Right forelimb (tissue), 1 donor: Measurements from ENCODE around the gene JUP.

Experiments
- DNase-seq: peaks from one replicate; pipeline ENCODE4 v3.0.0-alpha.2; 2018

JUP gene

DNA sequence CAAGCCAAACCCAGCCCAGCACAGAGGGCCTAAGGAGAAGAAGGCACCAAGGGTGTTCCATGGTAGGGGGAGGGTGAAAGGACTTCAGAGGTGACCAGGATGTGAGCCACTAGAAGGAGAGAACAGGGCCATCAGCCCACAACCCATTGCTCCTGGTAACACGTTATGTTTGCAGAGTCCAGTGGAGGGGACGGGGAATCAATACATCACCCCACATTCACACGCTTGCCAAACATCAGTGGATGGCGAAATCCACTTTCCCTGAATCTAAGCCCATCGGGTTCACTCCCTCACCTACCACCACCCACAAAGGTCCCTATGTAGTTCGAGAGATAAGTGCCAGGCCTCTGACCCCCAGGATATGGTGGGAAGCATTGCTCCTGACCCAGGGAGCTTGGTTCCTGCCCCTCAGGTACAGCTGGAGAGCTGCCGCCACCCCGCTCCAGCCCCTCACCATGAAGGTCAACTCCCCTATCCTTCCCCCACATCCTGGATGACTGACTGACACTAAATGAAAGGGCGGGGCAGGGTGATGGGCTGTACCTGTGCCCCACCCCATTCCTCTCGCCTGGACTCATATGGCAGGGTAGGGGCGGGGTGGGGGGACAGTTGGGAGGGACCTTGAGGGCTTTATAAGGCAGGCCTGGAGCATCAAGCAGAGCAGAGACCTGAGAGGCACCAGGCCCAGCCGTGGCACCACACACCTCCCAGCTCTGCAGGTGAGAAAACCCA is 74.7 kb downstream of the JUP start, which contains the start of gene GAST:
Gene GAST, plus strand, starts transcription at position 663 of the 732 bp plus-strand sequence. CDS start 3,106 bp downstream, outside the sequence.
- DNase-seq: no peak

DNA sequence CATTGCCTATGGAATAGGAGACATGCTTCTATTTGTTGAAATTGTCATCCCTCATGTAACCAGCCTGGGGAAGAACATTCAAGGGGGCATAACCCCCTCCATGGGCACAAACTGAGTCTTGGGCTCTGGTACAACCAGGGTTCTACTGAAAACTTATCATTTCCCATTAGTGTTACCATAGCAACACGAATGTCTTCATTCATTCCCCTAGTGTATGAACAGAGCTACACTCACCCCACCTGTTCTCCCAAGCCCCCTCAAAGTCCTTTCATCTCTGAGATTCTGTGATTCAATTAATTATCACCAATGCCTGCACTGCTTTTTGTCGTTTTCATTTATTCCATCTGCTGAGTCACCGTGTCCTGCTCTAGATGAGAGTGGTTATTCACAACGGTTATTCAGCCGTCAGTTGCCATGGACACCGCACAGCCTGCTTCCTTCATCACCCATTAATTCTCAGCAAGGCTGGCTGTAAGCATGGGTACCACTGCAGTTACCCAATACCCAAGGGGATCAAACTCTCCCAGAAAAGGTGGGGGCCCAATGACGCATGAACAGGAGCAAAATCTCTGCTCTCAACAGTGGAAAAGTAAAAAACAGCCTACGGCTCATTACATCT is 75.9 kb downstream of the JUP start:
- no peak for DNase-seq

DNA sequence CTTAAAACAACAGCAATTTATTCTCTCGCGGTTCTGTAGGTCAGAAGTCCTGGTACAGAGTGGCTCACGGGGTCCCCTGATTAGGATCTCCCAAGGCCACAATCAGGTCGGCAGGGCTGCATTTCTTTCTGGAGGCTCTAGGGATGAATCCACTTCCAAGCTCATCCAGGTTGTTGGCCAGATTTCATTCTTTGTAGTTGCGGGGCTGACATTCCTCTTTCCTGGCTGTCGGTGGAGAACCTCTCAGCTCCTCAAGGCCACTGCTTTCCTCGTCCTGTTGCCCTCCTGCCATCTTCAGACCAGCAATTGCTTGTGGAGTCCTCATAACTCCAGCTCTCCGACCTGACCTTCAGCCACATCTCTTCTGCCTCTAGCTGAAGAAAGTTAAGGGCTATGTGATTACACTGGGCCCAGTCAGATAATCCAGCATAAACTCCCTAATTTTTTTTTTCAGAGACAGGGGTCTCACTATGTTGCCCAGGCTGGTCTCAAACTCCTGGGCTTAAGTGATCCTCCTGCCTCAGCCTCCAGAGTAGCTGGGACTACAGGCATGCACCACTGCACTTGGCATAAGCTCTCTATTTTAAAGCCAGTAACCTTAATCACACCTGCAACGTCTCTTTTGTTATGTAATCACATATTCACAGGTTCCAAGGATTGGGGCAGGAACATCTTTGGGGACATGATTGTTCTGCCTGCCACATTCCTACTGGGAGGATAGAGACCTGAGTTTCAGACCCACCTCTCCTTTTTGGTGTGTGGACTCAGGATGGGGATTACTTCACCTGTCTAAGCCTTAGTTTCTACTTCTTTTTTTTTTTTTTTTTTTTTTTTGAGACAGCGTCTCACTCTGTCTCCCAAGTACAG is 78.5 kb downstream of the JUP start:
- DNase-seq: no peak

DNA sequence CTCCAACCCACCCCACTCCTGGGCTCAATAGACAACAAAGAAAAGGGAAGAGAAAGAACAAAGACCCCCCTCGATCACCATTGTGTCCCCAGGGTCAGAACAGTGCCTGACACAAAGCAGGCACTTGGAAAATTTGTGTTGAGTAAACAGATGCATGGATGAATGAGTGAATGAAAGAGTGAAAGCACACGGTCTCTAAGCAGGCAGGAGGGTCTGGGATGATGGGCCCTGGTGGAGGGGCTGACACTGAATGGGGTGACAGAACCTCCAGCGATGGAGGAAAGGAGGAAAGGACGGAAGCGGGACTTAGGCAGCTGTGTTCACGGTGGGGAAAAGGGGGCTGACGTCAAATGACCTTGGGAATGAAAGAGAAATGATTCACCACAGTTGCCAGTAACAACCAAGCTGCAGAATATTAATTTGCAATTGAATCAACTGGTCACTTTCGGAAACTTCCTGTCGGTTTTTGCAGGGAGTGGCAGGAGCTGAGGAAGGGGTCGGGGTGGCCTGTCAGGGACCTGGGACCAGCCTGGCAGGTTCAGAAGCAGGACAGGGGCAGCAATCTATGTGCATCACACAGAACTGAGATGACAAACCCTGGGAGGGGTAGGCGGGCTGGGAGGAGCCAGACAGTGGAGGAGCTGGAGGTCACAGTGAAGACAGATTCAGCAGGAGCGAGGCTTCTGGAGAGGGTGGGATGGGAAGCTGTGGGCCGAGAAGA is 81.1 kb downstream of the JUP start:
- DNase-seq: no peak
